OCI-LY3 (cell line): Measurements from ENCODE around the gene LMTK3.

Experiments used
- CTCF ChIP-seq: fragments of 200-600, 300-600 bp; sonication (generic); IDR thresholded peaks from 2 replicates; pipeline ENCODE4 v1.5.1; 2014; ENCODE audit warnings: antibody characterized with exemption, low read length, low read depth
- EZH2phosphoT487 ChIP-seq: fragments of 200-600 bp; shearing (Covaris generic); IDR thresholded peaks from 2 replicates; pipeline ENCODE4 v1.6.1; 2018; ENCODE audit warnings: antibody characterized with exemption, mixed run types, low read depth

- TF ChIP-seq CTCF: no peak
- no peak for TF ChIP-seq EZH2phosphoT487
These were observed 36.1 kb upstream of the LMTK3 start for GRCh38 chr19:48547722-48548121.
